ENCODE measurements around the gene SCUBE3. TPM values are rescaled to one million over a fixed set of nuclear protein-coding genes. Genes with fewer than 3 reads are reported as not detected.

SCUBE3 gene
- total RNA-seq, 1 donor from 2014 or later: 1.2 TPM

DNA sequence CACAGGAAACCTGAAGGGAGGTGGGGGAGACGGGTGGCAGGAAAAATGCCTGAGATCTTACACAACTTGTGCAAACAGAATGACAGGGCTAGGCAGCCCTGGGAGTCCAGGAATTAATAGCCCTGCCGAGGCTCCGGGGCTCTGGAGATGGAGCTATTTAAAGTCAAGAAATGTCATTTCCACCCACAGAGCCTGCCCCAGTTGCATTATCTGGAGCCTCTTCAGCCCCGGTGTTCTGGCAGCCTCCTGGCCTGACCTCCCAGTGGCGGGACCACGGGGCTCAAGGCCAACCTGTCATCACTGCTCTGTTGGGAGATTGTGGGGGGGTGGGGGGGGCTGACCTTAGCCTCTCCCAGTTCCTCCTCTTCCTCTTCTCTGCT lies 28.5 kb upstream of the SCUBE3 start:
- TF ChIP-seq, protein P1, sequence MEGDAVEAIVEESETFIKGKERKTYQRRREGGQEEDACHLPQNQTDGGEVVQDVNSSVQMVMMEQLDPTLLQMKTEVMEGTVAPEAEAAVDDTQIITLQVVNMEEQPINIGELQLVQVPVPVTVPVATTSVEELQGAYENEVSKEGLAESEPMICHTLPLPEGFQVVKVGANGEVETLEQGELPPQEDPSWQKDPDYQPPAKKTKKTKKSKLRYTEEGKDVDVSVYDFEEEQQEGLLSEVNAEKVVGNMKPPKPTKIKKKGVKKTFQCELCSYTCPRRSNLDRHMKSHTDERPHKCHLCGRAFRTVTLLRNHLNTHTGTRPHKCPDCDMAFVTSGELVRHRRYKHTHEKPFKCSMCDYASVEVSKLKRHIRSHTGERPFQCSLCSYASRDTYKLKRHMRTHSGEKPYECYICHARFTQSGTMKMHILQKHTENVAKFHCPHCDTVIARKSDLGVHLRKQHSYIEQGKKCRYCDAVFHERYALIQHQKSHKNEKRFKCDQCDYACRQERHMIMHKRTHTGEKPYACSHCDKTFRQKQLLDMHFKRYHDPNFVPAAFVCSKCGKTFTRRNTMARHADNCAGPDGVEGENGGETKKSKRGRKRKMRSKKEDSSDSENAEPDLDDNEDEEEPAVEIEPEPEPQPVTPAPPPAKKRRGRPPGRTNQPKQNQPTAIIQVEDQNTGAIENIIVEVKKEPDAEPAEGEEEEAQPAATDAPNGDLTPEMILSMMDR (conservative IDR thresholded peaks at IDR 0.05; ENCODE audit: low read depth, low read length): no peak
- H3K4me3 ChIP-seq (ENCODE audit: low read depth, low read length): no peak overlapping the region
- no peak for DNase-seq (ENCODE audit: low read depth)

DNA sequence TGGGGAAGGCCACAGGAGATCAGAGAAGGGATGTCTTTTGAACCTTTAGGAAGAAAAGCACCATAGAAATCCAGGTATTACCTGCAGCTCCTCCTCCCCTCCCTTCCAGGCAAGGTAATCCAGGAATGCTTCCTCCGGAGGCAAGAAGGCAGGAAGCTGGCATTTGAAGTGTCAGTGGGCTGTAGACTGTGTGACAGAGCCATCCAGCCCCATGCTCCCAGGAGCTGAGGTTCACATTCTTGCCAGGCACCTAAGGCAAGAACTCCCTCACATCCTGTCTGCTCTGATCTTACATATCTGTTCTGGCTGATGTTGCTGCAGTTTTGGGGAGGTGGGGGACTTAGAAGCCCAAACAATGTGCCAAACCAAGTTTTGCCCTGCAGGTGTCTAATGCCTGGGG lies 27.8 kb upstream of the SCUBE3 start:
- DNase-seq (ENCODE audit: low read depth): no peak
- TF ChIP-seq, protein P1 (conservative IDR thresholded peaks at IDR 0.05; ENCODE audit: low read depth, low read length): no peak
- no peak overlapping the region for H3K4me3 ChIP-seq (ENCODE audit: low read depth, low read length)

DNA sequence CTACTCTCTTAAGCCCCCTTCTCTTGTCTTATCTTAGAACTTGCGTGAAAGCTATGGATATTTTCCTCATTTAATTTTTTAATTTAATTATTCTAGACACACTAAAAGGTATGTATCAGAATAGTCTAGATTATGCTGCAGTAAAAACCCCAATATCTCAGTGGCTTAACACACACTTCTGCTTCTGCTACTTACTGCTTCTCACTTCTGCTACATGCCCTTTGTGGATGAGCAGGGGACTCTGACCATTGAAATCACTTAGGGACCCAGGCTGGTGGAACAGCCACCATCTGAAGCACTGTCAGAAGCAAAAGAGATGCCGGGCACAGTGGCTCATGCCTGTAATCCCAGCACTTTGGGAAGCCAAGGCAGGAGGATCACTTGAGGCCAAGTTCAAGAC lies 27.2 kb upstream of the SCUBE3 start:
- TF ChIP-seq, protein P1 (conservative IDR thresholded peaks at IDR 0.05; ENCODE audit: low read depth, low read length): no peak
- H3K4me3 ChIP-seq (ENCODE audit: low read depth, low read length): no peak overlapping the region
- DNase-seq (ENCODE audit: low read depth): no peak

DNA sequence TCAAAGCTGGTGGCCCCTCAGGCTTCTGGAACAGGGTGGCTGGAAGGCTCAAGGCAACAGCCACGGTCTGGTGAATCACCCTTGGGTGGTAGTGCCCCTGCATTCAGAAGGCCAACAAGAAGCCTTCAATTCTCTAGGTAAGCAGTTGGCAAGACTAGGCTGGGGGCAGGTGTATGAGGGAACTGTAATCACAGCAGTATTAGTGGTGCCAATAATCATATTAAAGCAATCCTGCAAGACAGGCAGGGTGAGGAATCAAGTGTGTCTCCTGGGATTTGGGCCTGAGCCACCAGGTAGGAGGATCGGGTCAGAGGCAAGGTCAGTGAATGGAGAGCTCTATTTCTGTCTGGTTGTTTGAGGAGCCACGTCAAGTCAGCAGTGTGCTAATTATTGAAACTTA lies 24.9 kb upstream of the SCUBE3 start:
- no peak overlapping the region for H3K4me3 ChIP-seq (ENCODE audit: low read depth, low read length)
- no peak for DNase-seq (ENCODE audit: low read depth)
- TF ChIP-seq, protein P1 (conservative IDR thresholded peaks at IDR 0.05; ENCODE audit: low read depth, low read length): no peak

DNA sequence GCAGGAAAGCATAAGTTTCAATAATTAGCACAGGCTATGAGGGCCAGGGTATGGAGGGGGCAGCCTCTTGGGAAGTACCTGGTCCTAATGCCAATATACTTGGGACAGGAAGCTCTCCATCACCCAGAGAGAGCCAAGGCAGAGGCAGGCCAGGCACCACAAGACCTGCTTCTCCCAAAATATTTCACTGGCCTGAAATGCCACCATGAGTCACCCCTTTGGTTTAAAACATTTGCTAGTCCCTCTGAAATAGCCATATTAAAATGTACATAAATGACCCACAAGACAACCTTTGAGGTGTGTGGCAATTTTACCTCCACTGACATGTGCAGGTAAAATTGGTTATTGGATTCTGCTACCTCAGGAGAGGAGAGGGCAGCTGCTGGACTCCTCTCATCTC lies 23.4 kb upstream of the SCUBE3 start:
- TF ChIP-seq, protein P1 (conservative IDR thresholded peaks at IDR 0.05; ENCODE audit: low read depth, low read length): no peak
- no peak overlapping the region for H3K4me3 ChIP-seq (ENCODE audit: low read depth, low read length)
- DNase-seq (ENCODE audit: low read depth): no peak

DNA sequence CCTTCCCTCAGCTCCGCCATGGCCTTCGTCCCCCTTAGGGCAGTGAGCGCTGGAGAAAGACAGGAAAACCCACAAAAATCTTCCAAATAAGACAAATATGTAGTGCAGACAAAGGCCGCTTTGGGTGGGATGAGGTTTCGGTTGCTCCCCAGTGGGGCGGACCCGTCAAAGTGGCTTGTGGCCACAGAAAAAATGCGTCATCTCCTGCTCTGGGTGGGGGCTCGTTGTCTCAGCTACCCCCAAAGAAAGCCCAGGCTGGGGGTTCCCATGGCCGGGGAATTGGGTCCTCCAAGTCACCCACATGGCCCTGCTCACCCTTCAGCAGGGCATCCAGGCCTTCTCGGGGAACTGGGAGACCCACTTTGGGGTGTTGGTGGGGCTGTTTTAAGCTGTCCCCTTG lies 21.9 kb upstream of the SCUBE3 start:
- DNase-seq (ENCODE audit: low read depth): no peak
- TF ChIP-seq, protein P1 (conservative IDR thresholded peaks at IDR 0.05; ENCODE audit: low read depth, low read length): no peak
- no peak overlapping the region for H3K4me3 ChIP-seq (ENCODE audit: low read depth, low read length)

DNA sequence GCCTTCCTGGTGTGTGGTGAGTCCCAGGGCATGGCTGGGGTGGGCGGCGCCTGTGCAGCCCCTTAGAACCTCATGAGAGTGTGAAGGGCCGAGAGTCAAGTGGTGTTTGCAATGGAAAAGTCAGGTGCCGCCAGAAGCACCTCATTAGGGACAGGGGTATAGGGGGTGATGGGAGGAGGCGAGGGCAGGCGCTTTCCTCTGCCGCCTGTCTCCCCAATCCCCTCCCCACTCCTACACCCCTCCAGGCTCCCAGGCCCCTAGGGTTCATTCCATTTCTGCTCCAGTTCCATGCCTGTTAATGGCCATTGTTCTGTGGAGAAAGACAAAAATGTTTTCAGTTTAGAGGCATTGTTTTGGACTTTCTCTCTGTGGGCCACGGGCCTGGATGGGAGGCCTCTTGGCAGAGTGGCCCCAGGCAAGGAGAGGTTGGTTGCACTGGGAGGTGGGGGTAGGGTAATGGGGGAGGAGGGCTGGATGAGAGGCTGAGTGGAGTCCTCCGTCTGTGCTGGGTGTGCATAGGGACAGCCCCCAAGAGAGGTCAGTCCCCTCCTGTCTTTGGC lies 21.4 kb upstream of the SCUBE3 start:
- TF ChIP-seq, protein P1 (conservative IDR thresholded peaks at IDR 0.05; ENCODE audit: low read depth, low read length): no peak
- no peak for DNase-seq (ENCODE audit: low read depth)
- H3K4me3 ChIP-seq (ENCODE audit: low read depth, low read length): no peak overlapping the region

All from epithelial cell of proximal tubule (primary cell).